Effector memory CD8-positive, alpha-beta T cell (primary cell): ENCODE measurements around the gene PSMD2.

Source experiments
- ATAC-seq: fragments of 150-1000 bp; cut with Tn5 transposase; replicated peaks from 2 replicates; pipeline ENCODE4 v1.10.0; 2021; ENCODE audit warnings: mild to moderate bottlenecking, moderate library complexity
- DNase-seq, 3 experiments: peaks; one replicate each; pipeline ENCODE4 v3.0.0; 2021
- H3K27ac Mint-ChIP-seq, 2 donors: one replicate each; pipeline ENCODE4 v1.8.0; 2022; ENCODE audit warnings: mild to moderate bottlenecking in 2 of 2, mixed read lengths in 2 of 2, moderate library complexity in 2 of 2
- H3K27me3 Mint-ChIP-seq, 2 donors: one replicate each; pipeline ENCODE4 v1.8.0; 2022; ENCODE audit warnings: mixed read lengths in 2 of 2
- H3K36me3 Mint-ChIP-seq: one replicate; pipeline ENCODE4 v1.8.0; 2022; ENCODE audit warnings: mild to moderate bottlenecking, moderate library complexity, mixed read lengths; ENCODE audit not compliant: insufficient read depth
- H3K4me1 Mint-ChIP-seq, 2 donors: one replicate each; pipeline ENCODE4 v1.8.0; 2022; ENCODE audit warnings: low read depth in 2 of 2, mixed read lengths in 2 of 2
- H3K4me3 Mint-ChIP-seq, 2 donors: one replicate each; pipeline ENCODE4 v1.8.0; 2022; ENCODE audit warnings: mild to moderate bottlenecking in 2 of 2, mixed read lengths in 2 of 2, moderate library complexity in 2 of 2
- H3K9me3 Mint-ChIP-seq, 2 donors: one replicate each; pipeline ENCODE4 v1.8.0; 2022; ENCODE audit warnings: mixed read lengths in 2 of 2

PSMD2 gene

DNA sequence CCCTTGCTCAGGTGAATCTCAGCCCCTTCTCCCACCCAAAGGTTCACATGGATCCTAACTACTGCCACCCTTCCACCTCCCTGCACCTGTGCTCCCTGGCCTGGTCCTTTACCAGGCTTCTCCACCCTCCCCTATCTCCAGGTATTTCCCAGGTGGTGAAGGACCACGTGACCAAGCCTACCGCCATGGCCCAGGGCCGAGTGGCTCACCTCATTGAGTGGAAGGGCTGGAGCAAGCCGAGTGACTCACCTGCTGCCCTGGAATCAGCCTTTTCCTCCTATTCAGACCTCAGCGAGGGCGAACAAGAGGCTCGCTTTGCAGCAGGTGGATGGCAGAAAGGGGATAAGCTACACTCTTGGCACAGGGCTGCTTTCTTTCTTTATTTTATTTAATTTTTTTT lies 42.9 kb downstream of the PSMD2 start:
- no peak for DNase-seq
- no peak for ATAC-seq
- Mint-ChIP-seq H3K27ac (no peak overlapping the region), H3K4me3 (no peak overlapping the region), H3K27me3 (no peaks in the 10 kb centered on the region), H3K9me3 (no peaks in the 10 kb centered on the region), H3K36me3 (peaks cover 6% of the 10 kb centered on the region), H3K4me1 (peaks cover 8 to 17% of the 10 kb centered on the region in 2 donors)

DNA sequence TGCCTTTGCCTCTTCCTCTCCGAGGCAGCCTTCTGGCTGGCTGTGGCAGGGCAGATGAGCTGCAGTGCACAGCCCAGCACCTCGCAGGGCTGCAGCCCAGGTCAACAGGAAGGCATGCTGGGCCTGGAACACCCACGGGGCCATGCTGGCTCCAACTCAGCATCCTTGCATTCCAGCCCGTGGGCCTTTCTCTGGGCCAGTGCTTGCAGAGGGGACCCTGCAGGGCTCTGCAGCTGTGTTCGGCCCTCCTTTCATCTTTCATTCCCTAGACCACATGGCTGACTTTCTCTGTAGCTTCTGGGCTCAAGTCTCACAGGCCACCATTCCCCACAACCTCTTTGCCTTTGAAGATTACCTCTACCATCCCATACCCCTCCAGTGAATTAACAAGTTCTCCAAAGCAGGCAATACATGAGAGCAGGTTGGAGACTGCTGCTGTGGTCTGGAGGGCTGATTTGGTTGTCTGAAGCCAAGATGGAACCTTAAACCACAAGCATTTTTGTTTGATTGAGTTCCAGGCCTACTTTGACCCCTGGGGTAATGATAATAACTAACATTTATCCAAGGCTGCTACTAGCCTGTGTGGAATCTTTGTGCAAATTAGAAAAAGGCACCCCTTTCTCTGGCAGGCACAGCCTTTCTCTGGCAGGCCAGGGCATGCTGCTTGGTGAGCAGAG lies 44.3 kb downstream of the PSMD2 start:
- Mint-ChIP-seq H3K9me3 (no peaks in the 10 kb centered on the region), H3K27ac (no peak overlapping the region), H3K4me3 (no peak overlapping the region), H3K4me1 (peaks cover 0 to 3% of the 10 kb centered on the region in 2 donors), H3K36me3 (peaks cover 6% of the 10 kb centered on the region), H3K27me3 (no peaks in the 10 kb centered on the region)
- DNase-seq (no peak), ATAC-seq (no peak)

- no peaks in the 10 kb centered on the region for H3K27me3 Mint-ChIP-seq
- no peak overlapping the region for H3K4me3 Mint-ChIP-seq
- H3K9me3 Mint-ChIP-seq: no peaks in the 10 kb centered on the region
Observed at GRCh38 chr3:184344579-184345316, 45.7 kb downstream of the PSMD2 start.

DNA sequence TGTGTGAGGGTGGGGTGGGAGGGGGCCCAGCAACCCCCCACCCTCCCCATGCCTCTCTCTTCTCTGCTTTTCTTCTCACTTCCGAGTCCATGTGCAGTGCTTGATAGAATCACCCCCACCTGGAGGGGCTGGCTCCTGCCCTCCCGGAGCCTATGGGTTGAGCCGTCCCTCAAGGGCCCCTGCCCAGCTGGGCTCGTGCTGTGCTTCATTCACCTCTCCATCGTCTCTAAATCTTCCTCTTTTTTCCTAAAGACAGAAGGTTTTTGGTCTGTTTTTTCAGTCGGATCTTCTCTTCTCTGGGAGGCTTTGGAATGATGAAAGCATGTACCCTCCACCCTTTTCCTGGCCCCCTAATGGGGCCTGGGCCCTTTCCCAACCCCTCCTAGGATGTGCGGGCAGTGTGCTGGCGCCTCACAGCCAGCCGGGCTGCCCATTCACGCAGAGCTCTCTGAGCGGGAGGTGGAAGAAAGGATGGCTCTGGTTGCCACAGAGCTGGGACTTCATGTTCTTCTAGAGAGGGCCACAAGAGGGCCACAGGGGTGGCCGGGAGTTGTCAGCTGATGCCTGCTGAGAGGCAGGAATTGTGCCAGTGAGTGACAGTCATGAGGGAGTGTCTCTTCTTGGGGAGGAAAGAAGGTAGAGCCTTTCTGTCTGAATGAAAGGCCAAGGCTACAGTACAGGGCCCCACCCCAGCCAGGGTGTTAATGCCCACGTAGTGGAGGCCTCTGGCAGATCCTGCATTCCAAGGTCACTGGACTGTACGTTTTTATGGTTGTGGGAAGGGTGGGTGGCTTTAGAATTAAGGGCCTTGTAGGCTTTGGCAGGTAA lies 46.5 kb downstream of the PSMD2 start:
- no peaks in the 10 kb centered on the region for H3K4me1 Mint-ChIP-seq
- ATAC-seq (peak; percentile 33), DNase-seq (no peak)
- H3K27ac Mint-ChIP-seq: peak overlapping the region in 1 of 2 donors; percentile 35
- peaks cover 6% of the 10 kb centered on the region for H3K36me3 Mint-ChIP-seq
- H3K27me3 Mint-ChIP-seq: no peaks in the 10 kb centered on the region
- no peak overlapping the region for H3K4me3 Mint-ChIP-seq
- no peaks in the 10 kb centered on the region for H3K9me3 Mint-ChIP-seq

More at GRCh38 chr3:184344579-184345316, 45.7 kb downstream of the PSMD2 start:
- DNase-seq (no peak), ATAC-seq (no peak)
- Mint-ChIP-seq H3K4me1 (no peaks in the 10 kb centered on the region), H3K27ac (no peak overlapping the region), H3K36me3 (peaks cover 6% of the 10 kb centered on the region)

GRCh38 chr3:184346480-184347190 lies 47.6 kb downstream of the PSMD2 start:
- Mint-ChIP-seq H3K4me1 (no peaks in the 10 kb centered on the region), H3K27me3 (no peaks in the 10 kb centered on the region), H3K4me3 (no peak overlapping the region), H3K9me3 (no peaks in the 10 kb centered on the region), H3K36me3 (peaks cover 5% of the 10 kb centered on the region), H3K27ac (no peak overlapping the region)
- no peak for DNase-seq
- ATAC-seq: no peak

DNA sequence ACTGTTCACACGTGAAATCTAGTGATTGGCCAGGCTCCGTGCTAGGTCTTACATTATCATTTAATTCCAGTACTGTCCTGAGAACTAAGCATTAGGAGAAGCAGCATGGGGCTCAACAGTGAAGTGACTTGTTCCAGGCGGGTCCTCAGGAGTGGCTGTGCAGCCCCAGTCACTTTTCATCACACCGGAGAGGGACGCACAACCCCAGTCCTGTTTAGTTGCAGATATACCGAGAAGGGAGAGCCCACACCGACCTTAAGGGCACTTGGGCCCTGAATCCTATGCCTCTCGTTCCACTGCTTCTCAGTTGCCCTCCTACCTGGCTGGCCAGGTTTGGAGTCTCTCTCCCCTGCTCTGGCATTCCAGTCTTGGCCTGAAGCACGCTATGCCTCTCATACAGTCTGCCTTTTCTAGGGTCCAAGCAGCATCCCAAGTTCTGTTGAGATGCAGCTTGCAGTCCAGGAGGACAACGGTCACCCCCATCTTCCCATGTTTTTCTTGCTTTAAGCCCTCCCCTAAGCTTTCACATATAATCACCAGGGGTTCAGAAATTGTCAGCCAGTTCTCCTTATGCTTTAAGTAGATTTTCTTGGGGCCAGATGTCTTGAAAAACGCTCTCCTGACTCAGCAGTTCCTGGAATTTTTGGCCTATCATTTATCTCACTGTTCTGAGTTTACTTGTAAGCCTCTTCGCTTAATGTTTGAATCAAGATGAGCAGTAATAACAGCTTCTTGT lies 48.4 kb downstream of the PSMD2 start:
- ATAC-seq: no peak
- H3K27me3 Mint-ChIP-seq: no peaks in the 10 kb centered on the region
- no peaks in the 10 kb centered on the region for H3K4me1 Mint-ChIP-seq
- H3K27ac Mint-ChIP-seq: no peak overlapping the region
- no peak overlapping the region for H3K4me3 Mint-ChIP-seq
- H3K9me3 Mint-ChIP-seq: no peaks in the 10 kb centered on the region
- peaks cover 5% of the 10 kb centered on the region for H3K36me3 Mint-ChIP-seq
- no peak for DNase-seq

DNA sequence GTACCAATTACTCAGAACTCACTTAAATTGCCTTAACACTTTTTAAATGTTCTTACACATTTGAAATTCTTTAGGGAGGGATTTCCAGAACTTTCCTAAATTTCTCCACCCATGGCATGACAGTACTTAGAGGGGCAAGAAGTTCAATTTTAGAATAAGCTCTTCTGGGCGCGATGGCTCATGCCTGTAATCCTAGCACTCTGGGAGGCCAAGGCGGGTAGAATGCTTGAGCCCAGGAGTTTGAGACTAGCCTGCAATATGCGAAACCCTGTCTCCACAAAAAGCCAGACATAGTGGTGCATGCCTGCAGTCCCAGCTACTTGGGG lies 49.0 kb downstream of the PSMD2 start:
- Mint-ChIP-seq H3K9me3 (no peaks in the 10 kb centered on the region), H3K27me3 (no peaks in the 10 kb centered on the region), H3K4me1 (no peaks in the 10 kb centered on the region), H3K4me3 (no peak overlapping the region), H3K27ac (no peak overlapping the region), H3K36me3 (peaks cover 5% of the 10 kb centered on the region)
- DNase-seq (no peak), ATAC-seq (no peak)

GRCh38 chr3:184349563-184350470 lies 50.8 kb downstream of the PSMD2 start:
- DNase-seq: no peak
- Mint-ChIP-seq H3K9me3 (no peaks in the 10 kb centered on the region), H3K36me3 (peaks cover 2% of the 10 kb centered on the region), H3K4me3 (no peak overlapping the region), H3K4me1 (peaks cover 0 to 3% of the 10 kb centered on the region in 2 donors), H3K27me3 (no peaks in the 10 kb centered on the region), H3K27ac (peak overlapping the region in 1 of 2 donors; percentile 1)
- ATAC-seq: no peak

GRCh38 chr3:184350618-184351017 lies 51.6 kb downstream of the PSMD2 start:
- H3K27ac Mint-ChIP-seq: no peak overlapping the region
- no peaks in the 10 kb centered on the region for H3K27me3 Mint-ChIP-seq
- no peak overlapping the region for H3K4me3 Mint-ChIP-seq
- peaks cover 0 to 3% of the 10 kb centered on the region in 2 donors for H3K4me1 Mint-ChIP-seq
- no peak for DNase-seq
- peaks cover 2% of the 10 kb centered on the region for H3K36me3 Mint-ChIP-seq
- no peak for ATAC-seq
- no peaks in the 10 kb centered on the region for H3K9me3 Mint-ChIP-seq

DNA sequence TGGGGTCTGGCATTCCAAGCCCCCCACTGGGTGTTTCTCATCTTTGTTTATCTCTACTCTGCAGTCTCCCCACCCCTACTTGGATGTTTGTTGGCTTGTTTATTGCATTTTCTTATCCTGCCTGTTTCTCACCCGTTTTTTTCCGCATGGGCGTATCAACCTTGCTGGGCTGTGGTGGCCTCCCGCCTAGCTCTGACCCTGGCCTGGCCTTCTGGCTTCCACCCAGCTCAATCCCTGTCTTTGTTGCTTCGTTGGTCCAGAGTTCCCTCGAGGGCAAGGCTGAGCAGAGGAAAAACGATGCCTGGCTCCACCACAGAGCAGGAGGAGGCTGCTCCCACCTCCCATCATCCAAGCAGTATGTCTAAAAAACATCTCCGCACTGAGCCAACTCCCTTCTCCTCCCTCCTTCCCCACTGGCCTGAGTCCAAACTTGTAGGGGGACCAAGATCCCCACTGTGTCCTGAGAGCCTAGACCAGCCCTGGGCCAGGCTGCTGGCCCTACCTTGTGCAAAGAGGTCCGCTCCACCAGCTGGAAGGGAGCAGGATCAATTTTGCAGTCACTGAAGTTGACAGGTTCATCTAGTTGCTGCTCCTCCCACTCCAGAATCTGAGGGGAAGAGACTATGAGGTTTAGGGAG lies 52.6 kb downstream of the PSMD2 start:
- peaks cover 0 to 3% of the 10 kb centered on the region in 2 donors for H3K4me1 Mint-ChIP-seq
- ATAC-seq (no peak), DNase-seq (no peak)
- H3K27me3 Mint-ChIP-seq: no peaks in the 10 kb centered on the region
- H3K27ac Mint-ChIP-seq: peak overlapping the region; percentile 64 to 73
- H3K9me3 Mint-ChIP-seq: no peaks in the 10 kb centered on the region
- no peak overlapping the region for H3K4me3 Mint-ChIP-seq
- peaks cover 2% of the 10 kb centered on the region for H3K36me3 Mint-ChIP-seq

- Mint-ChIP-seq H3K36me3 (peaks cover 2% of the 10 kb centered on the region), H3K4me1 (peaks cover 0 to 3% of the 10 kb centered on the region in 2 donors), H3K27ac (peak overlapping the region in 1 of 2 donors; percentile 73), H3K27me3 (no peaks in the 10 kb centered on the region), H3K9me3 (no peaks in the 10 kb centered on the region), H3K4me3 (no peak overlapping the region)
- ATAC-seq (no peak), DNase-seq (no peak)
Observed at GRCh38 chr3:184352149-184352785, 53.2 kb downstream of the PSMD2 start.
